Astrocyte of the cerebellum (primary cell): ENCODE measurements around the gene DNMT3A.

Experiments
- DNase-seq: peaks from one replicate; pipeline ENCODE4 v3.0.0-alpha.2; 2011; ENCODE audit warnings: low read depth
- H3K4me3 ChIP-seq: 2 replicates; pipeline ENCODE4 v1.5.1; 2011; ENCODE audit warnings: mild to moderate bottlenecking, low read depth, low read length, moderate library complexity
- in situ Hi-C: cut with HindIII; loops from 2 replicates; pipeline ENCODE4 v1.10.0; 2017; ENCODE audit warnings: low sequenced_read_pairs
- TF ChIP-seq, protein P1 (sequence below): IDR thresholded peaks from 2 replicates; pipeline ENCODE4 v1.5.1; 2012; ENCODE audit warnings: low read length, low read depth, moderate library complexity, mild to moderate bottlenecking; ENCODE audit errors: missing control alignments

DNMT3A gene

DNA sequence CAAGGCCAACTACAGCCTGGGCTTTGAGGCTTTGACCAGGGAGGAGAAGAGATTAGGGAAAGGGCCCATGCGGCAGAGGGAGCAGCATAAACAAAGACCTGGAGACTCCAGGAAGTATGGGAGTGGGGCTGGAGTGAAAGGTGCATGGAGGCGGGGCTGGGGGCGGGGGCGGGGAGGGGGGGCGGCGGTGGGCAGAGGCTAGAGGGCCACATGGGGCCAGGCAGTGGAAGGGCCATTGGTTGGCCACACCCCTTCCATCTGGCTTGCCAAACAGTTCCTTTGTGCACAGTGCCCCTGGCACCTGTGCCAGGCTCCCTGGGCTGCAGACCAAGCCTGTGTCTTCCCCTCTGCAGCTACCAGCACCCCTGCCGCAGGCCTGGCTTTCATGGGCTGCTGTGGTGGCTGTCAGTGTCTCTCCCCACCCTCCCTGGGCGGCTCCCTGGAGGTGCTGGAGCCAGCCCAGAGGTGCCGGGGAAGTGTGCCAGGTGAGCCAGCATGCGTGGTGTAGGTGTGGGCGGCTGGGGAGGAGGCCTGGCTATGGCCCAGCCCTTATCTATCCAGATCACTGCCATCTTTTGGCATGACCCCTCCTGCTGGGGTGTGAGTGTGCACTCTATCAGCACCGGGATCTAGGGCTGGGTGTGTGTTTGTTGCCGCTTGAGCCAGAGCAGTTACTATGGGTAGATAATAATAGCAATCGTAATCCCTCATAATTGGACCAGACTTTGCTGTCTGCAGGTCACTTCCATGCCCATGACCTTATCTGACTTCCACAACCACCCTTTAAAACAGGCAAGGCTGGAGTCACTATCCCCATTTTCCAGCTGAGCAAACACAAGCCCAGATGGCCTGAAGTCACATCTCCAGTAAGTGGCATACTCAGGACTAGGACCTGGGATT is 30.5 kb downstream of the DNMT3A start:
- no peak for DNase-seq
- in situ Hi-C loops, result no loop called here
- H3K4me3 ChIP-seq, result no peak overlapping the region
- TF ChIP-seq, protein P1, sequence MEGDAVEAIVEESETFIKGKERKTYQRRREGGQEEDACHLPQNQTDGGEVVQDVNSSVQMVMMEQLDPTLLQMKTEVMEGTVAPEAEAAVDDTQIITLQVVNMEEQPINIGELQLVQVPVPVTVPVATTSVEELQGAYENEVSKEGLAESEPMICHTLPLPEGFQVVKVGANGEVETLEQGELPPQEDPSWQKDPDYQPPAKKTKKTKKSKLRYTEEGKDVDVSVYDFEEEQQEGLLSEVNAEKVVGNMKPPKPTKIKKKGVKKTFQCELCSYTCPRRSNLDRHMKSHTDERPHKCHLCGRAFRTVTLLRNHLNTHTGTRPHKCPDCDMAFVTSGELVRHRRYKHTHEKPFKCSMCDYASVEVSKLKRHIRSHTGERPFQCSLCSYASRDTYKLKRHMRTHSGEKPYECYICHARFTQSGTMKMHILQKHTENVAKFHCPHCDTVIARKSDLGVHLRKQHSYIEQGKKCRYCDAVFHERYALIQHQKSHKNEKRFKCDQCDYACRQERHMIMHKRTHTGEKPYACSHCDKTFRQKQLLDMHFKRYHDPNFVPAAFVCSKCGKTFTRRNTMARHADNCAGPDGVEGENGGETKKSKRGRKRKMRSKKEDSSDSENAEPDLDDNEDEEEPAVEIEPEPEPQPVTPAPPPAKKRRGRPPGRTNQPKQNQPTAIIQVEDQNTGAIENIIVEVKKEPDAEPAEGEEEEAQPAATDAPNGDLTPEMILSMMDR, result no peak

DNA sequence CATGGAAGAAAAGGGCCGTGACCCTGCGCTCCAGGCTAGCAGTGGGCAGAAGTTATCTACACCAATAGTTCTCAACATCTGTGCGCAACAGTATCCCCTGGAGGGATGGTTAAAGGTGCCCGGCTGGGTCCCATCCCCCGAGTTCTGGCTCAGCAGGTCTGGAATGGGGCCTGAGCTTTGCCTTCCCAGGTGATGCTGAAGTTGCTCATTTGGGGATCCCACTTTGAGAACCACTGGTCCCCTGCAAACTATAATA is 31.1 kb downstream of the DNMT3A start:
- TF ChIP-seq, protein P1, result no peak
- H3K4me3 ChIP-seq, result no peak overlapping the region
- no peak for DNase-seq
- in situ Hi-C loops, result no loop called here

DNA sequence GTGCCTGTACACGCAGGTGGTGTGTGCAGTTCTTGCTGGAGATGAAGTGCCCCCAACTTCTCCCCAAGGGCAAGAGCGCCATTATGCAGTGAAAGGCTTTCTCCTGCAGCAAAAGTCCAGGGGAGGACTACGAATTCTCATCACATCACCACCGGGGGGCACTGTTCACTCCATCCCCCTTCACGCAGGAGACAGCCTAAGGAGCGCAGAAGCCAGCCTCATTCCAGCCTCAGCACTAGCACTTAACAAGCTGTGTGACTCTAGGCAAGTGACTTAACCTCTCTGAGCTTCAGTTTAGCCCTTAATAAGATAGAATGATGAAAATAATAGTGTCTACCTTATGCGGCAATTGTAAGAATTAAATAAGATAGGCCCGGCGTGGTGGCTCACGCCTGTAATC is 32.3 kb downstream of the DNMT3A start:
- TF ChIP-seq, protein P1, result peak; percentile 52

DNA sequence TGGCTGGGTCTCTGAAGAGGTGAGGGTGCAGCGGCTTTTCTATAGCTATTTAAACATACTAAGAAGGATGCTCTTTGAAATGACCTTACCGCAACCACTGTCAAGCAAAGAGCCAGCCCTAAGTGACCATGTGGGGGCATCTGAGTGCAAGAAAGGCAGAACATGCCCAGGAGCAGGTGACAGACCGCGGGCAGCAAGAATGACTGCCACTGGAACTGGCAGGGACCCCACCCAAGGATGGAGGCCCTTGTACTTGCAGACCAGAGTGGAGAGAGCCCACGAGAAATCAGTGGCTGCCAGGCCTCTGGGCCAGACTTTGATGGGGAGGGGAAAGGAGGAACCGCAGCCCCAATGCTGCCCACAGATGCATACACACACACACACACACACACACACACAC is 33.1 kb downstream of the DNMT3A start:
- in situ Hi-C loops, result no loop called here

More for the DNA sequence above, 32.3 kb downstream of the DNMT3A start:
- DNase-seq, result no peak
- no peak overlapping the region for H3K4me3 ChIP-seq
- in situ Hi-C loops, result no loop called here

DNA sequence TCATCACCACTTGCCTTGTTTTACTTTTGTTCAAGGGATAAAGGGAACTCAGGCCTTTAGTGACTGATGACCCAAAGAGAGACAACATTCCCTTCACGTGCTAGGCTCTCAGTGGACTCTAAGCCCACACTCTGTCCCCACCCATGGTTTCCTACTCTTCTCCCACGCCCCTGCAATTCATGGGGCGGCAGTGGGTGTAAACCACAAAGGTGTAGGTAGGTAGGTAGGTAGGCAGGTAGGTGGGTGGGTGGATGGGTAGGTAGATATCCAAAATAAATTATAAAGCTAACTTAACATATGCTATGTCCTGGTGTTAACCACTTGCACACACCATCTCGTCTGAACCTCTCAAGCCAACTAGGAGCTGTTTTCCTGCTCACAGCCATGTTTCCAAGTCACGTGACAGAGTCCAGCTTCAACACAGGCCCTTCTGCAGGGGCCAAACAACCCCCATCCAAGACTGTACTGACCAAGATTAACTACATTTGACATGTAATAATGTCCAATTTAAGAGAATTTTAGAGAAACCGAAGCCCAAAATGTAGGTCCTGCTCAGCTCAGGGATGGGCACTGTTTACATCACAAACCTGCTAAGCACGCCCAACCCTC is 33.7 kb downstream of the DNMT3A start:
- no peak overlapping the region for H3K4me3 ChIP-seq
- TF ChIP-seq, protein P1, result no peak
- no peak for DNase-seq
- in situ Hi-C loops, result no loop called here

More for the DNA sequence above, 33.1 kb downstream of the DNMT3A start:
- H3K4me3 ChIP-seq, result no peak overlapping the region
- no peak for DNase-seq
- TF ChIP-seq, protein P1, result no peak

DNA sequence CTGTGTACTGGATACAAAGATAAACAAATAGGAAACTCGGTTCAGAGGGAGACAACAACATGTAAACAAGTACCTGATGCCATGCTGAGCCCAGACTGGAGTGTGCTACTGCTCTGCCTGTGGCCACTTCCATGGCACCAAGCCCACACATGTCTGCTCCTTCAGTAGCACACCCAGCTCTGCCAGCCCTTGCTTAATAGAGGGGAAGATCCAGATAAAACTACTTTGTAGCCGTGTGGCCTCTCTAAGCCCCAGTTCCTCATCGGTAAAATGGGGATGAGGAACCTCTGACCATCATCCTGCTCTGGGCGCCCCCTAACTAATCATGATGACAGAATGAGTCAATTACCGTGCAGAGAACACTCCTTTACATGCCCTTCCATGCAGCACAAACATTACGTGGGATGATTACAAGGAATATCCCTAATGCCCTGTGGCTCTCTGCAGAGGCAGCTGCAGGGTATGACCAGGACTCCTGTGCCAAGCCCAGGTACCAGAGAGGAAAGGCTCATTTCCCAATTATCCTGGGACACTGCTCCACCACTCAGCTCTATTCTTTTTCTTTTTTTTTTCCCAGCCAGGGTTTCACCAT is 34.9 kb downstream of the DNMT3A start:
- no peak overlapping the region for H3K4me3 ChIP-seq
- in situ Hi-C loops, result no loop called here
- no peak for DNase-seq
- TF ChIP-seq, protein P1, result no peak
